Liver (tissue), 9 donors: ENCODE data around the gene MICAL2. TPM values are rescaled to one million over a fixed set of nuclear protein-coding genes. Genes with fewer than 3 reads are reported as not detected.

Source experiments
- DNase-seq: peaks from one replicate; pipeline ENCODE4 v3.0.0-alpha.2; 2017; ENCODE audit warnings: low spot score
- H3K27ac ChIP-seq, 2 donors: one replicate each; pipeline ENCODE4 v1.7.0; 2013; ENCODE audit warnings: inconsistent platforms in 2 of 2, low read length in 2 of 2, control low read depth in 1 of 2, low read depth in 1 of 2, mild to moderate bottlenecking in 1 of 2
- H3K27me3 ChIP-seq, 4 donors: one replicate each; pipeline versions ENCODE4 v1.6.1 to v1.7.0; 2013; ENCODE audit warnings: low read length in 3 of 4, inconsistent platforms in 1 of 4, mild to moderate bottlenecking in 1 of 4, moderate library complexity in 1 of 4; ENCODE audit not compliant: control insufficient read depth in 4 of 4, insufficient read depth in 4 of 4
- H3K36me3 ChIP-seq, 4 donors: one replicate each; pipeline versions ENCODE4 v1.6.1 to v1.7.0; 2013; ENCODE audit warnings: low read length in 3 of 4, mild to moderate bottlenecking in 3 of 4, low read depth in 1 of 4, moderate library complexity in 1 of 4; ENCODE audit not compliant: control insufficient read depth in 4 of 4, insufficient read depth in 3 of 4
- H3K4me1 ChIP-seq, 4 donors: one replicate each; pipeline versions ENCODE4 v1.6.1 to v1.7.0; 2013; ENCODE audit warnings: low read length in 3 of 4, mild to moderate bottlenecking in 3 of 4, moderate library complexity in 1 of 4; ENCODE audit not compliant: control insufficient read depth in 4 of 4, insufficient read depth in 4 of 4
- H3K4me3 ChIP-seq, 3 donors: one replicate each; pipeline versions ENCODE4 v1.6.1 to v1.7.0; 2013; ENCODE audit warnings: low read length in 3 of 3, control low read depth in 1 of 3, low read depth in 1 of 3, mild to moderate bottlenecking in 1 of 3
- H3K9ac ChIP-seq, 2 donors: one replicate each; pipeline ENCODE4 v1.7.0; 2013; ENCODE audit warnings: low read length in 2 of 2, mild to moderate bottlenecking in 2 of 2, moderate library complexity in 2 of 2, control low read depth in 1 of 2, low read depth in 1 of 2
- H3K9me3 ChIP-seq, 4 donors: one replicate each; pipeline versions ENCODE4 v1.6.1 to v1.7.0; 2013; ENCODE audit warnings: low read length in 3 of 4; ENCODE audit not compliant: control insufficient read depth in 4 of 4
- ATF3 ChIP-seq: IDR thresholded peaks from 2 replicates; pipeline ENCODE4 v1.6.1; 2016; ENCODE audit warnings: antibody characterized with exemption
- CTCF ChIP-seq: fragments of 150-350 bp; IDR thresholded peaks from 2 replicates; pipeline ENCODE4 v1.5.1; 2017; ENCODE audit warnings: improper control_type of control experiment, low read depth, low read length; ENCODE audit not compliant: missing input control
- EGR1 ChIP-seq, 2 donors: IDR thresholded peaks; 2 replicates each; pipeline ENCODE4 v1.6.1; 2016 to 2018; ENCODE audit warnings: antibody characterized with exemption in 2 of 2, low read depth in 2 of 2
- FOXA1 ChIP-seq: IDR thresholded peaks from 2 replicates; pipeline ENCODE4 v1.6.1; 2016; ENCODE audit warnings: antibody characterized with exemption
- FOXA2 ChIP-seq: IDR thresholded peaks from 2 replicates; pipeline ENCODE4 v1.6.1; 2016; ENCODE audit warnings: antibody characterized with exemption
- GABPA ChIP-seq, 2 donors: IDR thresholded peaks in 1 of 2; conservative IDR thresholded peaks in 1 of 2; 2 replicates each; pipeline ENCODE4 v1.6.1; 2016; ENCODE audit warnings: antibody characterized with exemption in 2 of 2, mild to moderate bottlenecking in 1 of 2, moderate library complexity in 1 of 2
- HNF4G ChIP-seq: IDR thresholded peaks from 2 replicates; pipeline ENCODE4 v1.6.1; 2016; ENCODE audit warnings: antibody characterized with exemption
- JUND ChIP-seq, 2 donors: IDR thresholded peaks; 2 replicates each; pipeline ENCODE4 v1.6.1; 2016; ENCODE audit warnings: antibody characterized with exemption in 2 of 2
- MAX ChIP-seq: IDR thresholded peaks from 2 replicates; pipeline ENCODE4 v1.6.1; 2016; ENCODE audit warnings: antibody characterized with exemption
- NR2F2 ChIP-seq: IDR thresholded peaks from 2 replicates; pipeline ENCODE4 v1.6.1; 2016; ENCODE audit warnings: antibody characterized with exemption
- RAD21 ChIP-seq, 2 donors: IDR thresholded peaks; 2 replicates each; pipeline ENCODE4 v1.6.1; 2016; ENCODE audit warnings: antibody characterized with exemption in 2 of 2, mild to moderate bottlenecking in 2 of 2
- REST ChIP-seq: IDR thresholded peaks from 2 replicates; pipeline ENCODE4 v1.6.1; 2016; ENCODE audit warnings: antibody characterized with exemption, mild to moderate bottlenecking
- RXRA ChIP-seq, 2 donors: IDR thresholded peaks; 2 replicates each; pipeline ENCODE4 v1.6.1; 2017 to 2018; ENCODE audit warnings: antibody characterized with exemption in 2 of 2, mild to moderate bottlenecking in 1 of 2
- SP1 ChIP-seq: IDR thresholded peaks from 2 replicates; pipeline ENCODE4 v1.6.1; 2018; ENCODE audit warnings: antibody characterized with exemption, mild to moderate bottlenecking
- TAF1 ChIP-seq: conservative IDR thresholded peaks from 2 replicates; pipeline ENCODE4 v1.6.1; 2016; ENCODE audit warnings: antibody characterized with exemption, mild to moderate bottlenecking
- YY1 ChIP-seq: IDR thresholded peaks from 2 replicates; pipeline ENCODE4 v1.6.1; 2016; ENCODE audit warnings: antibody characterized with exemption, mild to moderate bottlenecking
- ZBTB33 ChIP-seq: IDR thresholded peaks from 2 replicates; pipeline ENCODE4 v1.6.1; 2016; ENCODE audit warnings: antibody characterized with exemption
- WGBS: extraction: QIAGEN DNeasy Blood & Tissue Kit; methylation state at CpG from one replicate; pipeline ENCODE4 v1.1.7; 2013; 5-methylcytosine and 5-hydroxymethylcytosine counted together
- polyA plus RNA-seq, 2 donors: library from polyadenylated mRNA; stranded (reverse) in 1 of 2; unstranded in 1 of 2; fragments of 200-250 nt in 1 of 2; fragments of >200 nt in 1 of 2; fragmentation: Nextera tagmentation in 1 of 2; extraction: Ambion mirVana in 1 of 2; gene quantifications; one replicate each; pipeline versions ENCODE4 v1.2.1 to v1.2.3, GENCODE V29; 2013 to 2015
- total RNA-seq, 2 donors: library from RNA; depleted of rRNA; stranded (reverse); fragments of >200 nt; gene quantifications; one replicate each; pipeline ENCODE4 v1.2.3, GENCODE V29; 2014
- donor health status: healthy.
- donor health status: healthy.
- donor health status: healthy.
- donor health status: healthy.
- donor health status: healthy.

The MICAL2 gene
- total and polyA plus RNA-seq, 4 donors = 17.5 to 113 (median 42.9) TPM

- 92% methylated on average over 4 of the region's 4 CpGs for WGBS
- DNase-seq = no peak
- TF ChIP-seq YY1 (no peak), EGR1 (IDR thresholded peaks at IDR 0.05; ENCODE audit: low read depth in 2 of 2) (no peak), ATF3 (no peak), SP1 (no peak), GABPA (IDR thresholded peaks at IDR 0.05 in 1 of 2, conservative IDR thresholded peaks at IDR 0.05 in 1 of 2) (no peak), FOXA1 (no peak), ZBTB33 (no peak), TAF1 (no peak), CTCF (no peak), FOXA2 (no peak), REST (no peak), JUND (IDR thresholded peaks at IDR 0.05) (no peak), RAD21 (IDR thresholded peaks at IDR 0.05) (no peak), NR2F2 (no peak), RXRA (IDR thresholded peaks at IDR 0.05) (no peak), MAX (no peak), HNF4G (no peak)
- Histone ChIP-seq H3K9me3 (no peaks in the 10 kb centered on the region), H3K4me3 (no peak overlapping the region), H3K9ac (no peak overlapping the region), H3K27me3 (no peaks in the 10 kb centered on the region), H3K4me1 (peaks cover 0 to 7% (median under 1%) of the 10 kb centered on the region in 4 donors), H3K36me3 (peaks cover 0 to 1% (median 0%) of the 10 kb centered on the region in 4 donors), H3K27ac (no peak overlapping the region)
Measured at GRCh38 chr11:12127206-12127898, 17.0 kb downstream of the MICAL2 start.
